ENCODE measurements around the gene SFXN2. TPM values are rescaled to one million over a fixed set of nuclear protein-coding genes. Genes with fewer than 3 reads are reported as not detected.

Gene SFXN2
- polyA plus RNA-seq, 1 of the 3 experiments (the other 2 are of a cell fraction), result 10.2 TPM

GRCh38 chr10:102770792-102771191 lies 56.4 kb downstream of the SFXN2 start:
- H3K9ac ChIP-seq, result no peak overlapping the region
- no peak overlapping the region for H2AFZ ChIP-seq (ENCODE audit: low read depth)
- H3K27me3 ChIP-seq (ENCODE audit: insufficient read depth), result no peaks in the 10 kb centered on the region
- peaks cover 12% of the 10 kb centered on the region for H3F3A ChIP-seq (replicated peaks; ENCODE audit: insufficient read depth)
- POLR2A ChIA-PET, result no interaction called here
- no peaks in the 10 kb centered on the region for H3K9me3 ChIP-seq
- no peaks in the 10 kb centered on the region for H3K36me3 ChIP-seq (replicated peaks in 1 of 2; ENCODE audit: control insufficient read depth in 1 of 2, insufficient read depth in 2 of 2, low read length in 1 of 2)
- peaks cover 38% of the 10 kb centered on the region for H3K79me2 ChIP-seq (ENCODE audit: insufficient read depth)
- no peak for DNase-seq
- no peak overlapping the region for H3K4me3 ChIP-seq (ENCODE audit: low read depth in 2 of 2, low read length in 1 of 2)
- 100% methylated on average over 1 of the region's 1 CpG for WGBS (ENCODE audit: low lambda C conversion rate)
- peaks cover 6% of the 10 kb centered on the region; the same call in 1 of the 2 replicates for H4K20me1 ChIP-seq (ENCODE audit: insufficient read depth)
- H3K9me2 ChIP-seq, result no peaks in the 10 kb centered on the region
- H3K4me1 ChIP-seq (ENCODE audit: control insufficient read depth in 1 of 2, insufficient read depth in 2 of 2, low read depth in 1 of 2, low read length in 1 of 2), result peaks cover 25 to 31% of the 10 kb centered on the region in 2 experiments
- H3K4me2 ChIP-seq, result no peak overlapping the region
- no peak for TF ChIP-seq ELF1 (IDR thresholded peaks at IDR 0.05)
- no peak for TF ChIP-seq PBX3 (IDR thresholded peaks at IDR 0.05)
- TF ChIP-seq USF1 (IDR thresholded peaks at IDR 0.05; ENCODE audit: borderline replicate concordance, low read depth), result no peak
- TF ChIP-seq TCF12 (IDR thresholded peaks at IDR 0.05), result no peak
- no peak for TF ChIP-seq GABPA (IDR thresholded peaks at IDR 0.05; ENCODE audit: low read depth)
- TF ChIP-seq SMC3 (IDR thresholded peaks at IDR 0.05; ENCODE audit: low read depth, low read length), result no peak
- no peak for TF ChIP-seq IRF3 (IDR thresholded peaks at IDR 0.05; ENCODE audit: low read depth, low read length)
- no peak for TF ChIP-seq EZH2phosphoT487 (IDR thresholded peaks at IDR 0.05; ENCODE audit: borderline replicate concordance, low read depth)
- no peak for TF ChIP-seq JUND (IDR thresholded peaks at IDR 0.05)
- no peak for TF ChIP-seq RAD21 (IDR thresholded peaks at IDR 0.05; ENCODE audit: low read length)
- no peak for TF ChIP-seq MEF2A (IDR thresholded peaks at IDR 0.05; ENCODE audit: borderline replicate concordance, low read depth)
- TF ChIP-seq RFX5 (IDR thresholded peaks at IDR 0.05; ENCODE audit: low read length), result no peak
- no peak for TF ChIP-seq NFIC (IDR thresholded peaks at IDR 0.05; ENCODE audit: borderline replicate concordance)
- TF ChIP-seq FOSL2 (IDR thresholded peaks at IDR 0.05; ENCODE audit: borderline replicate concordance, low read depth), result no peak
- TF ChIP-seq CTCF (IDR thresholded peaks at IDR 0.05), result no peak
- no peak for TF ChIP-seq SIN3A (IDR thresholded peaks at IDR 0.05; ENCODE audit: borderline replicate concordance, low read depth, low read length)
- TF ChIP-seq YY1 (IDR thresholded peaks at IDR 0.05; ENCODE audit: low read depth), result no peak
- no peak for TF ChIP-seq FOXM1 (IDR thresholded peaks at IDR 0.05; ENCODE audit: low read depth)
- TF ChIP-seq EP300 (IDR thresholded peaks at IDR 0.05; ENCODE audit: borderline replicate concordance in 1 of 2, low read depth in 1 of 2, low read length in 1 of 2), result no peak
- TF ChIP-seq MAX (IDR thresholded peaks at IDR 0.05; ENCODE audit: low read depth), result no peak
- peak overlapping the region in 1 of 2 experiments; percentile 54; a peak in 1 of 4 replicates for H3K27ac ChIP-seq (ENCODE audit: low read depth in 2 of 2, low read length in 1 of 2)
- CTCF ChIA-PET, result interaction anchor here (1.8 kb wide), 1 partner anchor 18 kb away, joined by 7 read pairs; no protein-coding TSS in a partner anchor
